A673 (cell line): Measurements from ENCODE around the gene ASPDH. TPM values are rescaled to one million over a fixed set of nuclear protein-coding genes. Genes with fewer than 3 reads are reported as not detected.
A peak's percentile ranks its signal among the peaks of the same experiment; 100 is the strongest.

Source experiments
- BruUV-seq: library from RNA; stranded (reverse); fragments of 400-500 nt; replicated peaks from 2 replicates; lab custom pipeline; 2021; lab: Mats Ljungman, UMichigan
- CTCF ChIA-PET: fragments of 300-600 bp; sonication (Branson Sonifier 250); formaldehyde crosslinking; loops from one replicate; lab custom pipeline; 2022; ENCODE audit warnings: antibody characterized with exemption; lab: Charles Lee
- POLR2A ChIA-PET: fragments of 300-600 bp; sonication (Branson Sonifier 250); formaldehyde crosslinking; loops from one replicate; lab custom pipeline; 2022; ENCODE audit warnings: antibody characterized with exemption; ENCODE audit not compliant: low non-redundant PET; lab: Charles Lee
- DNase-seq: peaks from one replicate; pipeline ENCODE4 v3.0.0-alpha.2; 2015; ENCODE audit warnings: low spot score
- H3K27ac ChIP-seq: fragments of 200-600 bp; sonication (generic); 2 replicates; pipeline ENCODE4 v1.5.1; 2016; ENCODE audit warnings: mixed run types, low read depth, mild to moderate bottlenecking, mixed read lengths, antibody characterized with exemption, low read length; ENCODE audit not compliant: poor library complexity, severe bottlenecking
- H3K27me3 ChIP-seq: fragments of 200-600 bp; sonication (generic); replicated peaks from 2 replicates; pipeline ENCODE4 v1.6.1; 2017; ENCODE audit warnings: mixed run types, low read depth, mild to moderate bottlenecking, mixed read lengths, antibody characterized with exemption, low read length; ENCODE audit not compliant: insufficient read depth, poor library complexity
- H3K36me3 ChIP-seq: fragments of 200-600 bp; sonication (generic); 2 replicates; pipeline ENCODE4 v1.6.1; 2016; ENCODE audit warnings: mixed run types, mild to moderate bottlenecking, mixed read lengths, antibody characterized with exemption, low read length; ENCODE audit not compliant: insufficient read depth, poor library complexity, severe bottlenecking
- H3K4me1 ChIP-seq: fragments of 200-600 bp; sonication (generic); 2 replicates; pipeline ENCODE4 v1.6.1; 2017; ENCODE audit warnings: mixed run types, mild to moderate bottlenecking, mixed read lengths, antibody characterized with exemption, low read length; ENCODE audit not compliant: insufficient read depth, poor library complexity, severe bottlenecking
- H3K4me3 ChIP-seq: fragments of 200-600 bp; sonication (generic); 2 replicates; pipeline ENCODE4 v1.5.1; 2016; ENCODE audit warnings: low read depth, mixed run types, mild to moderate bottlenecking, mixed read lengths, low read length; ENCODE audit not compliant: poor library complexity, severe bottlenecking
- H3K9me3 ChIP-seq: fragments of 200-600 bp; sonication (generic); 2 replicates; pipeline ENCODE4 v1.6.1; 2016; ENCODE audit warnings: mixed run types, low read depth, mild to moderate bottlenecking, mixed read lengths, antibody characterized with exemption, low read length; ENCODE audit not compliant: poor library complexity, severe bottlenecking
- EZH2 ChIP-seq: fragments of 200-600 bp; sonication (generic); IDR thresholded peaks from 2 replicates; pipeline ENCODE4 v1.6.1; 2017; ENCODE audit warnings: borderline replicate concordance, low read depth, mild to moderate bottlenecking, mixed read lengths, antibody characterized with exemption, low read length; ENCODE audit not compliant: poor library complexity, severe bottlenecking
- intact Hi-C: fragments of 100-400 bp; cut with micrococcal nuclease; formaldehyde crosslinking; loops from one replicate; pipeline ENCODE4 v1.10.0; 2022; ENCODE audit not compliant: unreplicated experiment
- total RNA-seq: library from RNA; stranded (reverse); gene quantifications from 2 replicates; pipeline ENCODE4 v1.2.3, GENCODE V29; 2021
- TF ChIP-seq, protein P1 (sequence below): fragments of 300-800, 200-600 bp; sonication (generic); conservative IDR thresholded peaks from 2 replicates; pipeline ENCODE4 v1.5.1; 2017; ENCODE audit warnings: low read depth, mild to moderate bottlenecking, antibody characterized with exemption, low read length, moderate library complexity, mixed read lengths

Gene ASPDH
- total RNA-seq, 1 experiment from 2014 or later = 0.45 TPM

DNA sequence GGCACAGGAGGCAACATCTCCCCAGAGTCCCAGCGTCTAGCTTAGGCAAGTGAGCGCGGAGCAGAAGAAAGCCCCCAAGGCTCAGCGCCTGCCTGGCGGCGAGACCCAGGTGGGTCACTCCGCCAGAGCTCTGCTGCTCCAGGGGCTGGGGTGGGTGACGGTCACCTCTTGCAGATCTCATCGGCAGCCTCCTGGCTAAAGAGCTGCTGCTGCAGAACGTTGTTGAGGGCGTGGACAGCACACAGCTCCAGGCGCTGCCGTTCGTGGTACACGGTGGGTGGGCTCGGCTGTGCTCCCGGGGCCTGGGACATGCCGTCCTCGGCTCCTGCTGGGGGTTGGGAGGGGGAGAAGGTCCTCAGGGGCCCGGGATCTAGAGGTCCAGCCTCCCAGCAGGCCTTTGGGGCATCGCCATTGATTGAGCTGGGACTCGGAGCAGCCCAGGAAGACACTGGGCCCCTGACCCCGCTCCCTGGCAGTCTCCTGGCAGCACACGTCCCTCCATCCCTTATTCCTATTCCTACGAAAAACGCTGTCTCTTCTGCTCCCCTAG lies 3.5 kb downstream of the ASPDH start:
- H3K27ac ChIP-seq = peak overlapping the region; percentile 90
- H3K4me3 ChIP-seq = peak overlapping the region; percentile 63
- no TSS peak for BruUV-seq
- no peaks in the 10 kb centered on the region for H3K36me3 ChIP-seq
- no peak for TF ChIP-seq EZH2
- TF ChIP-seq, protein P1, sequence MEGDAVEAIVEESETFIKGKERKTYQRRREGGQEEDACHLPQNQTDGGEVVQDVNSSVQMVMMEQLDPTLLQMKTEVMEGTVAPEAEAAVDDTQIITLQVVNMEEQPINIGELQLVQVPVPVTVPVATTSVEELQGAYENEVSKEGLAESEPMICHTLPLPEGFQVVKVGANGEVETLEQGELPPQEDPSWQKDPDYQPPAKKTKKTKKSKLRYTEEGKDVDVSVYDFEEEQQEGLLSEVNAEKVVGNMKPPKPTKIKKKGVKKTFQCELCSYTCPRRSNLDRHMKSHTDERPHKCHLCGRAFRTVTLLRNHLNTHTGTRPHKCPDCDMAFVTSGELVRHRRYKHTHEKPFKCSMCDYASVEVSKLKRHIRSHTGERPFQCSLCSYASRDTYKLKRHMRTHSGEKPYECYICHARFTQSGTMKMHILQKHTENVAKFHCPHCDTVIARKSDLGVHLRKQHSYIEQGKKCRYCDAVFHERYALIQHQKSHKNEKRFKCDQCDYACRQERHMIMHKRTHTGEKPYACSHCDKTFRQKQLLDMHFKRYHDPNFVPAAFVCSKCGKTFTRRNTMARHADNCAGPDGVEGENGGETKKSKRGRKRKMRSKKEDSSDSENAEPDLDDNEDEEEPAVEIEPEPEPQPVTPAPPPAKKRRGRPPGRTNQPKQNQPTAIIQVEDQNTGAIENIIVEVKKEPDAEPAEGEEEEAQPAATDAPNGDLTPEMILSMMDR = no peak
- intact Hi-C loops = loop anchor here (5.0 kb wide), 1 partner anchor 133 kb away; the partner anchor contains the start of gene NR1H2
- no peaks in the 10 kb centered on the region for H3K27me3 ChIP-seq
- no peaks in the 10 kb centered on the region for H3K9me3 ChIP-seq
- POLR2A ChIA-PET = no interaction called here
- no peak for DNase-seq
- peaks cover 6% of the 10 kb centered on the region for H3K4me1 ChIP-seq
- CTCF ChIA-PET = interaction anchor here (1.2 kb wide), 1 partner anchor 141 kb away, joined by 3 read pairs; no protein-coding TSS in a partner anchor

DNA sequence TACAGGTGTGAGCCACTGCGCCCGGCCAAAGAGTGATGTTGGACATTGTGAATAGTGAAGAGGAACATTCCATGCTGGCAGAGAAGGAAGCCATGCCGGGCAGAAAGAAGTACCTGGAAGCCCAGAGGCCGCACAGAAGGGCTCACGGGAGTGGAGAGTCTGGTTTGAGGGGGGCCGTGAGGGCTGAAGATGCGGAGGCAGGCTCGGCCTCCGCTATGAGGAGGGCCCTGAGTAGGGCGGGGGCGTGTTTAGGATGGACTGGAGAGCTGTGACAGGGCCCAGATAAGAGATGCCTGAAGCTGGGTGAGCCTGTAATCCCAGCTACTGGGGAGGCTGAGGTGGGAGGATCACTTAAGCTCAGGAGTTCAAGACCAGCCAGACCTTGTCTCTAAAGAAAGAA lies 4.3 kb downstream of the ASPDH start:
- H3K36me3 ChIP-seq = no peaks in the 10 kb centered on the region
- intact Hi-C loops = no loop called here
- no peak overlapping the region for H3K27ac ChIP-seq
- ChIA-PET CTCF (interaction anchor here (0.7 kb wide), 1 partner anchor 23 kb away, joined by 10 read pairs; no protein-coding TSS in a partner anchor), POLR2A (no interaction called here)
- no TSS peak for BruUV-seq
- no peaks in the 10 kb centered on the region for H3K27me3 ChIP-seq
- DNase-seq = no peak
- no peaks in the 10 kb centered on the region for H3K9me3 ChIP-seq
- no peak overlapping the region for H3K4me3 ChIP-seq
- TF ChIP-seq, protein P1 = no peak
- no peak for TF ChIP-seq EZH2
- H3K4me1 ChIP-seq = peaks cover 6% of the 10 kb centered on the region

DNA sequence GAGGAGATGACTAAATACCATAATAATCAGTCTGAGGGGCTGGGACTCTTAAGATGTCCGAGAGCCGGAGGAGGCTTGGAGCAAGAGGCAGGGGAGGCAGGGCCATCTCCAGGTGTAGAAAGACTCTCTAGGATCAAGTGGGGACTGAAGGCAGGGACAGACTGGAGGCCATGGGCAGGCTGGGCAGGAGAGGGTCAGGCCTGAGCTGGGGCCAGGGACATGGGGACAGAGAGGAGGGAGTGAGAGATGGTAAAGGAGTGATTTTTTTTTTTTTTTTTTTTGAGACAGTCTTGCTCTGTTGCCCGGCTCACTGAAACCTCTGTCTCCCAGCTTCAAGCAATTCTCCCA lies 4.9 kb downstream of the ASPDH start:
- intact Hi-C loops = no loop called here
- CTCF ChIA-PET = interaction anchor here (0.6 to 0.7 kb wide), 3 partner anchors 22 to 581 kb away, joined by 4 to 10 read pairs (median 4); no protein-coding TSS in a partner anchor
- Histone ChIP-seq H3K4me1 (peaks cover 6% of the 10 kb centered on the region), H3K4me3 (no peak overlapping the region), H3K9me3 (no peaks in the 10 kb centered on the region), H3K27ac (no peak overlapping the region), H3K36me3 (no peaks in the 10 kb centered on the region), H3K27me3 (no peaks in the 10 kb centered on the region)
- no TSS peak for BruUV-seq
- TF ChIP-seq, protein P1 = no peak
- TF ChIP-seq EZH2 = no peak
- POLR2A ChIA-PET = no interaction called here
- no peak for DNase-seq
